ACHN (cell line): ENCODE data around the gene SCARB1.

Experiments
- DNase-seq: peaks from one replicate; pipeline ENCODE4 v3.0.0-alpha.2; 2015
- in situ Hi-C: cut with HindIII; loops from 2 replicates; pipeline ENCODE4 v1.10.0; 2017; ENCODE audit warnings: low sequenced_read_pairs, low pct_ligation_motif_present, low pct_unique_long_range_greater_than_20kb

SCARB1 gene

GRCh38 chr12:124866883-124867400 lies 3.3 kb upstream of the SCARB1 start:
- in situ Hi-C loops, result no loop called here
- DNase-seq, result no peak

GRCh38 chr12:124866195-124866882 lies 2.7 kb upstream of the SCARB1 start:
- in situ Hi-C loops, result no loop called here
- no peak for DNase-seq

GRCh38 chr12:124865728-124866127 lies 2.1 kb upstream of the SCARB1 start:
- no peak for DNase-seq
- in situ Hi-C loops, result no loop called here

- DNase-seq, result no peak
- in situ Hi-C loops, result no loop called here
Measured at GRCh38 chr12:124864326-124864752, 675 bp upstream of the SCARB1 start.

GRCh38 chr12:124862768-124863415 lies 772 bp downstream of the SCARB1 start:
- in situ Hi-C loops, result no loop called here
- DNase-seq, result no peak

GRCh38 chr12:124861898-124862676 lies 1.6 kb downstream of the SCARB1 start:
- no peak for DNase-seq
- in situ Hi-C loops, result no loop called here

GRCh38 chr12:124861492-124861891 lies 2.2 kb downstream of the SCARB1 start:
- no peak for DNase-seq
- in situ Hi-C loops, result no loop called here

- DNase-seq, result no peak
- in situ Hi-C loops, result no loop called here
Measured at GRCh38 chr12:124857921-124858461, 5.7 kb downstream of the SCARB1 start.

- in situ Hi-C loops, result no loop called here
- DNase-seq, result no peak
Measured at GRCh38 chr12:124856842-124857178, 6.9 kb downstream of the SCARB1 start.

GRCh38 chr12:124856132-124856841 lies 7.4 kb downstream of the SCARB1 start:
- in situ Hi-C loops, result no loop called here

GRCh38 chr12:124855275-124855957 lies 8.2 kb downstream of the SCARB1 start:
- no peak for DNase-seq
- in situ Hi-C loops, result no loop called here

More at GRCh38 chr12:124856132-124856841, 7.4 kb downstream of the SCARB1 start:
- no peak for DNase-seq

- in situ Hi-C loops, result no loop called here
- no peak for DNase-seq
Measured at GRCh38 chr12:124854637-124855184, 9.0 kb downstream of the SCARB1 start.

- no peak for DNase-seq
- in situ Hi-C loops, result no loop called here
Measured at GRCh38 chr12:124853781-124854636, 9.7 kb downstream of the SCARB1 start.

GRCh38 chr12:124852911-124853427 lies 10.7 kb downstream of the SCARB1 start:
- no peak for DNase-seq
- in situ Hi-C loops, result no loop called here

- DNase-seq, result no peak
- in situ Hi-C loops, result no loop called here
Measured at GRCh38 chr12:124852329-124852831, 11.3 kb downstream of the SCARB1 start.

- no peak for DNase-seq
- in situ Hi-C loops, result no loop called here
Measured at GRCh38 chr12:124851342-124851741, 12.3 kb downstream of the SCARB1 start.

GRCh38 chr12:124849382-124849781 lies 14.3 kb downstream of the SCARB1 start:
- no peak for DNase-seq
- in situ Hi-C loops, result no loop called here
